ENCODE results near the gene IFNAR1. TPM values are rescaled to one million over a fixed set of nuclear protein-coding genes. Genes with fewer than 3 reads are reported as not detected.

Gene IFNAR1
- total and polyA plus RNA-seq, 9 of the 15 experiments (the other 6 are each of a cell fraction or from before 2014, with no cell fraction given): 8.6 to 31.8 (median 14.8) TPM

GRCh38 chr21:33368124-33368523 lies 43.4 kb downstream of the IFNAR1 start (continued):
- TF ChIP-seq ZBTB33 (CRISPR knock-in tag; IDR thresholded peaks at IDR 0.05): 0 out of 2 replicates have a peak, but pooled peaks have one; percentile 40
- TF ChIP-seq EHMT2 (IDR thresholded peaks at IDR 0.05): peak; percentile 38; the same call in 1 of the 2 replicates
- no peak for TF ChIP-seq BRF1 (IDR thresholded peaks at IDR 0.05; ENCODE audit: borderline replicate concordance, extremely low read depth, insufficient read length)
- no peak for TF ChIP-seq ILK (tag; IDR thresholded peaks at IDR 0.05; ENCODE audit: borderline replicate concordance, low read depth)
- 0 out of 4 replicates have a peak, but pooled peaks of 1 of the 2 experiments have one; percentile 16 for TF ChIP-seq MNT (conservative IDR thresholded peaks at IDR 0.05)
- TF ChIP-seq E2F3 (CRISPR knock-in tag; IDR thresholded peaks at IDR 0.05): no peak
- no peak for TF ChIP-seq TFAP4 (CRISPR knock-in tag; IDR thresholded peaks at IDR 0.05; ENCODE audit: borderline replicate concordance)
- no peak for TF ChIP-seq ZNF511 (CRISPR knock-in tag; IDR thresholded peaks at IDR 0.05)
- TF ChIP-seq ZC3H8 (IDR thresholded peaks at IDR 0.05): no peak
- no peak for TF ChIP-seq POLR2H (tag; IDR thresholded peaks at IDR 0.05; ENCODE audit: low read depth)
- TF ChIP-seq ELF1 (tag; IDR thresholded peaks at IDR 0.05): 0 out of 2 replicates have a peak, but pooled peaks have one; percentile 18
- no peak for TF ChIP-seq ZNF143 (CRISPR knock-in tag; IDR thresholded peaks at IDR 0.05)
- no peak for TF ChIP-seq PRMT5 (CRISPR knock-in tag; IDR thresholded peaks at IDR 0.05)
- no peak for TF ChIP-seq ETV1 (tag; conservative IDR thresholded peaks at IDR 0.05; ENCODE audit: low read depth)
- peak; percentile 86 for TF ChIP-seq CBFA2T3 (IDR thresholded peaks at IDR 0.05)
- TF ChIP-seq ZNF274 (IDR thresholded peaks at IDR 0.05; ENCODE audit: borderline replicate concordance, low read depth, low read length): no peak
- TF ChIP-seq CEBPZ (IDR thresholded peaks at IDR 0.05; ENCODE audit: borderline replicate concordance, low read depth, low read length): no peak
- TF ChIP-seq TEAD1 (CRISPR knock-in tag; IDR thresholded peaks at IDR 0.05): peak; percentile 61 to 69; a peak in 2 of 4 replicates
- TF ChIP-seq TCFL5 (CRISPR knock-in tag; conservative IDR thresholded peaks at IDR 0.05): 0 out of 2 replicates have a peak, but pooled peaks have one; percentile 13
- TF ChIP-seq ZNF696 (CRISPR knock-in tag; conservative IDR thresholded peaks at IDR 0.05): no peak
